AG10803 (cell line): ENCODE results near the gene FILIP1.
A peak's percentile ranks its signal among the peaks of the same experiment; 100 is the strongest.

Source experiments
- DNase-seq: peaks from one replicate; pipeline ENCODE4 v3.0.0; 2010; ENCODE audit warnings: low read depth
- H3K4me3 ChIP-seq: 2 replicates; pipeline ENCODE4 v1.5.1; 2011; ENCODE audit warnings: mild to moderate bottlenecking, low read length, control low read depth
- CTCF ChIP-seq: conservative IDR thresholded peaks from 2 replicates; pipeline ENCODE4 v1.5.1; 2011; ENCODE audit warnings: mild to moderate bottlenecking, low read length, control low read depth, inconsistent platforms

FILIP1 gene

GRCh38 chr6:75495011-75495410 is 1.4 kb upstream of the FILIP1 start:
- DNase-seq: no peak
- no peak for TF ChIP-seq CTCF
- no peak overlapping the region for H3K4me3 ChIP-seq

- H3K4me3 ChIP-seq: no peak overlapping the region
- no peak for TF ChIP-seq CTCF
Measured at GRCh38 chr6:75494290-75494689, 690 bp upstream of the FILIP1 start.

GRCh38 chr6:75492386-75493153 is 1.0 kb downstream of the FILIP1 start:
- no peak overlapping the region for H3K4me3 ChIP-seq
- DNase-seq: no peak
- no peak for TF ChIP-seq CTCF

More at GRCh38 chr6:75494290-75494689, 690 bp upstream of the FILIP1 start:
- DNase-seq: no peak

GRCh38 chr6:75491291-75491690 is 2.3 kb downstream of the FILIP1 start:
- TF ChIP-seq CTCF: no peak
- no peak overlapping the region for H3K4me3 ChIP-seq
- DNase-seq: no peak

GRCh38 chr6:75490706-75491105 is 2.9 kb downstream of the FILIP1 start:
- no peak for DNase-seq
- TF ChIP-seq CTCF: no peak
- H3K4me3 ChIP-seq: no peak overlapping the region

DNA sequence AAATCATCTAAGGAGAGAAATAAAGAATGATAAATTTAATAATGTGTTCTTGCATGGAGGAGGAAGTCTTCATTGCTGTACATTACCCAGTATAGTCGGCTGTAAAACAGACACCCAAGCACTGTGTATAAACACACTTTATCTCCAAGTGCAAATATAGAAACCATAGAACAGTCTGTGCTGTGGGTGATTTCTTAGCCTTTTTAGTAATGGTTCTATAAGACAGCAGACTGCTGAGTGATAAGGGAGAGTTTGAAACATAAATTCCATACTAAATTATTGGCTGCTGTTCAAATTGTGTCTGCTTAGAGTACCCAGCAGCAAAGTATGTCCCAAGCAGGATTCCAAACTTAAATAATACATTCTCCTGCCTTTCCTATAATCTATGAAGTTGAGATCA is 4.6 kb downstream of the FILIP1 start:
- DNase-seq: no peak
- H3K4me3 ChIP-seq: no peak overlapping the region
- no peak for TF ChIP-seq CTCF

GRCh38 chr6:75488033-75488432 is 5.6 kb downstream of the FILIP1 start:
- no peak for TF ChIP-seq CTCF
- DNase-seq: peak; percentile 62
- H3K4me3 ChIP-seq: no peak overlapping the region
